ENCODE results near the gene CPNE6. TPM values are rescaled to one million over a fixed set of nuclear protein-coding genes. Genes with fewer than 3 reads are reported as not detected.
A peak's percentile ranks its signal among the peaks of the same experiment; 100 is the strongest.

CPNE6 gene
- total RNA-seq, 4 donors from 2014 or later: not detected

- Histone ChIP-seq H3K27me3 (no peaks in the 10 kb centered on the region), H3K4me3 (no peak overlapping the region), H3K36me3 (no peaks in the 10 kb centered on the region), H3K9me3 (no peaks in the 10 kb centered on the region), H3K4me1 (peaks cover 16% of the 10 kb centered on the region), H3K27ac (no peak overlapping the region)
- WGBS: 86% methylated on average over 9 of the region's 9 CpGs
- no peak for DNase-seq (ENCODE audit: low spot score in 2 of 2)
- no peak for TF ChIP-seq POLR2A (IDR thresholded peaks at IDR 0.05)
- TF ChIP-seq POLR2AphosphoS5 (IDR thresholded peaks at IDR 0.05): no peak
- no peak for TF ChIP-seq CTCF (IDR thresholded peaks at IDR 0.05)
- no peak for TF ChIP-seq EP300 (IDR thresholded peaks at IDR 0.05)
Measured at GRCh38 chr14:24079491-24080141, 8.3 kb downstream of the CPNE6 start.

- Histone ChIP-seq H3K4me1 (peaks cover 16% of the 10 kb centered on the region), H3K27me3 (no peaks in the 10 kb centered on the region), H3K9me3 (no peaks in the 10 kb centered on the region), H3K4me3 (no peak overlapping the region), H3K27ac (no peak overlapping the region), H3K36me3 (no peaks in the 10 kb centered on the region)
- DNase-seq (ENCODE audit: low spot score in 2 of 2): no peak
- TF ChIP-seq POLR2A (IDR thresholded peaks at IDR 0.05) (no peak), CTCF (IDR thresholded peaks at IDR 0.05) (no peak), EP300 (IDR thresholded peaks at IDR 0.05) (no peak), POLR2AphosphoS5 (IDR thresholded peaks at IDR 0.05) (no peak)
- 93% methylated on average over 6 of the region's 6 CpGs for WGBS
Measured at GRCh38 chr14:24080142-24080530, 8.8 kb downstream of the CPNE6 start.

DNA sequence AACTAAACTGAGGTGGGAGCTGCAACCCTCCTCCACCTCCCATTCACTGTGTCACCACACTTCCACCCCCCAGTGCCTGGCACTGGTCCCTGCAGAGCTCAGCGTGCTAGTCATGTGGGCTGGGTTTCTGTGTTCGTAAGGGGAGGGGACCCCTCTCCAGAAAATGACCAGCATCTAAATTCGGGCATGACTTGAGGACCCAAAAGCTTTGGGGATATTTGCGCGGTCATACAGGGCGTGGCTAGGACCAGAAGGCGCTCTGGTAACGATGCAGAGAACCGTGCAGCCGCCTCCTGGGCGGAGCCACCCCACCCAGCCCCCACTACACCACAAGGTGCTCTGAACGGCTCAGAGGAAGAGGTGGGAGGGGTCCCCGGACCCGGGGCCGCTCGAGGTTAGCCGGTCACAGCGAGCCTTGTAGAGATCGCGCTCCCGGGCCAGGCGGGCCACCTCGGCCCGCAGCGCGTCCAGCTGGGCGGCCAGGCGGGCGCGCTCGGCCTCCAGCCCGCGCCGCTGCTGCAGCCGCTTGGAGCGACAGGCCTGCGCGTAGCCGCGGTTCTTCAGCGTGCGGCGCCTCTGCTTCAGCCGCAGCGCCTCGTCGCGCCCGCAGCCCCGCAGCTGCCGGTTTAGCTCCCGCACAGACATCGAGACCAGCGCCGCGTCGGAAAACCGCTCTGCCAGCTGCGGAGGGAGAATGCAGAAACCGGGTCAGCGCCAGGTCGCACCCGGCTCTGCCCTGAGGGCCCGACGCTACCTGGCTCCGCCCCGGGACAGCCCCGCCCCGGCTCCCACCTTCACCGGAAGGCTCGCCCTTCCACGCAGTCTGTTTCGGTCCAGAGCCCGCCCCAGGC lies 9.8 kb downstream of the CPNE6 start:
- Histone ChIP-seq H3K9me3 (no peaks in the 10 kb centered on the region), H3K4me1 (peaks cover 16% of the 10 kb centered on the region), H3K27ac (no peak overlapping the region), H3K4me3 (peak overlapping the region; percentile 53), H3K36me3 (no peaks in the 10 kb centered on the region), H3K27me3 (no peaks in the 10 kb centered on the region)
- DNase-seq (ENCODE audit: low spot score in 2 of 2): no peak
- under 1% methylated on average over 38 of the region's 74 CpGs for WGBS
- TF ChIP-seq POLR2AphosphoS5 (IDR thresholded peaks at IDR 0.05): no peak
- TF ChIP-seq POLR2A (IDR thresholded peaks at IDR 0.05): no peak
- TF ChIP-seq CTCF (IDR thresholded peaks at IDR 0.05): no peak
- TF ChIP-seq EP300 (IDR thresholded peaks at IDR 0.05): no peak

DNA sequence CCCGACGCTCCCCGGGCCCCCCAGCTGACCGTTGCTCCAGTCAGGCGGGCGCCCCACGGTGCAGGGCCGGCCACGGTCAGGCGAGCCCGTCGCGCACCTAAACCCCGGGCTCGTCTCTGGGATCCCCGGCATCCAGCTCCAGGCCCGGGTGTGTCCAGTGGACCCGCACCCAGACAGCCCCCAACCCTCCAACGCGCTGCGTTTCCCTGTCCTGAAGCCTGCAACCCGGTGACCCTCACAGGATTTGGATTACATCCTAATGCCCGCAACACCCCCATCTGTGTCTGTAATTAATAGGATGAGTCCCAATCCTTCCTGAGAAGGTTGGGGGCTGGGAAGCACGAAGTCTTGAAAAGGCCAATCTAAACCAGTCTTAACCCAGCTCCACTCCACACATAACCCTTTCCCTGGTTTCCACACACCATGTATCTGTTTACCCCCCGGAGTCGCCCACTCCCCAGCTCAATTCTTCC lies 10.4 kb downstream of the CPNE6 start:
- H3K9me3 ChIP-seq: no peaks in the 10 kb centered on the region
- H3K4me3 ChIP-seq: peak overlapping the region; percentile 53
- DNase-seq (ENCODE audit: low spot score in 2 of 2): no peak
- H3K4me1 ChIP-seq: peaks cover 16% of the 10 kb centered on the region
- H3K27me3 ChIP-seq: no peaks in the 10 kb centered on the region
- no peaks in the 10 kb centered on the region for H3K36me3 ChIP-seq
- no peak overlapping the region for H3K27ac ChIP-seq
- TF ChIP-seq POLR2A (IDR thresholded peaks at IDR 0.05) (no peak), EP300 (IDR thresholded peaks at IDR 0.05) (no peak), CTCF (IDR thresholded peaks at IDR 0.05) (no peak), POLR2AphosphoS5 (IDR thresholded peaks at IDR 0.05) (no peak)
- WGBS: 32% methylated on average over 22 of the region's 26 CpGs

GRCh38 chr14:24082411-24083080 lies 11.2 kb downstream of the CPNE6 start:
- Histone ChIP-seq H3K4me3 (no peak overlapping the region), H3K36me3 (no peaks in the 10 kb centered on the region), H3K4me1 (peaks cover 16% of the 10 kb centered on the region), H3K27me3 (no peaks in the 10 kb centered on the region), H3K27ac (no peak overlapping the region), H3K9me3 (no peaks in the 10 kb centered on the region)
- no peak for TF ChIP-seq CTCF (IDR thresholded peaks at IDR 0.05)
- no peak for TF ChIP-seq POLR2AphosphoS5 (IDR thresholded peaks at IDR 0.05)
- no peak for TF ChIP-seq EP300 (IDR thresholded peaks at IDR 0.05)
- TF ChIP-seq POLR2A (IDR thresholded peaks at IDR 0.05): no peak
- WGBS: 97% methylated on average over 5 of the region's 5 CpGs
- DNase-seq (ENCODE audit: low spot score in 2 of 2): no peak

Measured in suprapubic skin (tissue), 4 donors.